CD4-positive, alpha-beta T cell treated with Interleukin-21 for 1 hour (primary cell): Measurements from ENCODE around the gene IL5RA.

Source experiments
- DNase-seq: peaks from one replicate; pipeline ENCODE4 v3.0.0-alpha.2; 2020

Gene IL5RA

GRCh38 chr3:3064297-3064696 lies 45.9 kb downstream of the IL5RA start:
- DNase-seq = no peak

DNA sequence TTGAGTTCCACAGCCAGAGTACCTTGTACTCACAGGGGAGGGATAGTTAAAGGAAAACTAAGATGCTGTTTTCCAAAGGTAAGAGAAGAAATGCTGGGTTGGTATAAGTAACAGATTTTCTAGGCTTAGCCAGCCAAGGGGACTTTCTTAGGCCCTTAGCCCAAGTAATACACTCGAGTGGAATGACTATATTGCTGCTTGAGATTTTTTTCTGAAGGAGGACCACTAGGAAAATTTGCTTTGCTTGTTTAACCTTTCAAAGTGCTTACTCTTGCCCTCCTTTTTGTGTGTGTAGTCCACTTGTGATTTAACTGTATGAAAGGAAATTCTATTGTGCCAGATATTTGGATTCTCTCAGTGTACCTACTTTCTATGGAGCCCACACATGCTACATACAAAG lies 50.5 kb downstream of the IL5RA start:
- no peak for DNase-seq

DNA sequence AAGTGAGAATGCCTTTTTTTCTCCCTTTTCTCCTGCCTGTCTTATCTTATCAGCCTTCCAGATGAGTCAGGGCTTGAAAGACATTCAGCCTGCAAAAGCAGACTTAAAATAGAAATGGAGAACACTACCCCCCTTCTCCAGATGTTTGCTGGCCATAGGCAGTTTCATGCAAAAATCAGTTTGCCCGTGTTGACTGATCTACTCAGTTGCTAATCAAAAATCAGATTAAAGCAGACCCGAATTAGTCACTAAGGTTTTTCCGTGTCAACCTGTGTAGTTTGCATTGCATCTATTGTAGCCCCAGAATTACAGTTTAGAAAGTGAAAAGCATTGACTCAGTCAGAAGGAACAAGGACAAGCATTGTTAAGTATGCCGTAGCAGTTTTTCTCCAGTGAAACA lies 56.2 kb downstream of the IL5RA start:
- DNase-seq = no peak

- DNase-seq = no peak
Observed at GRCh38 chr3:3038201-3038991, 71.8 kb downstream of the IL5RA start.

DNA sequence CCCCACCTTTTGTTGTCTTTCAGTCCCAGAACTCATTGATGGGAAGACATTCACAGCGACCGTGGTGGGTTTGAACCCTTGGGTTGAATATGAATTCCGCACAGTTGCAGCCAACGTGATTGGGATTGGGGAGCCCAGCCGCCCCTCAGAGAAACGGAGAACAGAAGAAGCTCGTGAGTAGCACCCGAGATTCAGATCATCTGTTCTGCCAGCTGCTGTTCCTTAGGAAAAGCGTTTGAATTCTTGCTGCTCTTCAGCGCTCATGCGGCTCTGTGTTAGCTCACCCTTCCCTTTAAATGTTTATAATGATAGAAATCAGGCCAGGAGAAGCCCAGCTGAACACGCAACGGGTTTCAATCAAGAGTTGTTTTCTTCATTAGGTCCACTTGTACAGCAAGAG lies 73.0 kb downstream of the IL5RA start:
- no peak for DNase-seq

GRCh38 chr3:3031326-3031725 lies 78.8 kb downstream of the IL5RA start:
- no peak for DNase-seq

GRCh38 chr3:3027976-3028567 lies 82.1 kb downstream of the IL5RA start:
- DNase-seq = peak; percentile 34

GRCh38 chr3:3023111-3023745 lies 86.9 kb downstream of the IL5RA start:
- no peak for DNase-seq

- DNase-seq = no peak
Observed at GRCh38 chr3:3020209-3020608, 90.0 kb downstream of the IL5RA start.
